SK-N-SH treated with all-trans-retinoic acid at 6 μM for 48 hours (cell line): ENCODE results near the gene HECTD4.

Source experiments
- ATAC-seq: fragments of 200-7000 bp; cut with Tn5 transposase; 3 replicates; pipeline ENCODE4 v1.9.1; 2020; ENCODE audit warnings: mild to moderate bottlenecking, moderate library complexity
- ARNTL ChIP-seq: fragments of 450-650 bp; formaldehyde crosslinking; IDR thresholded peaks from 2 replicates; pipeline ENCODE4 v1.5.0; 2020; ENCODE audit warnings: low read depth, mild to moderate bottlenecking, moderate library complexity, borderline replicate concordance
- BACH2 ChIP-seq: fragments of 250-450 bp; sonication (Bioruptor Pico); IDR thresholded peaks from 2 replicates; pipeline ENCODE4 v1.9.0; 2021; ENCODE audit warnings: mild to moderate bottlenecking, borderline replicate concordance
- CSDC2 ChIP-seq: fragments of 250-450 bp; sonication (Bioruptor Pico); IDR thresholded peaks from 2 replicates; pipeline ENCODE4 v1.5.0; 2020; ENCODE audit warnings: mild to moderate bottlenecking, moderate library complexity
- CSRNP3 ChIP-seq: fragments of 250-450 bp; sonication (Bioruptor Pico); IDR thresholded peaks from 2 replicates; pipeline ENCODE4 v1.5.1; 2021; ENCODE audit warnings: mild to moderate bottlenecking, moderate library complexity
- ESRRG ChIP-seq: fragments of 250-450 bp; sonication (Bioruptor Pico); IDR thresholded peaks from 2 replicates; pipeline ENCODE4 v1.6.1; 2021; ENCODE audit warnings: mild to moderate bottlenecking
- ISL1 ChIP-seq: fragments of 250-450 bp; sonication (Bioruptor Pico); IDR thresholded peaks from 2 replicates; pipeline ENCODE4 v2.1.2; 2022; ENCODE audit warnings: mild to moderate bottlenecking, moderate library complexity
- OSR1 ChIP-seq: fragments of 250-450 bp; sonication (Bioruptor Pico); IDR thresholded peaks from 2 replicates; pipeline ENCODE4 v1.8.0; 2022; ENCODE audit warnings: moderate library complexity, mild to moderate bottlenecking, inconsistent platforms
- PATZ1 ChIP-seq: fragments of 250-450 bp; sonication (Bioruptor Pico); IDR thresholded peaks from 2 replicates; pipeline ENCODE4 v1.8.0; 2020; ENCODE audit warnings: mild to moderate bottlenecking, moderate library complexity, borderline replicate concordance
- PPARA ChIP-seq: fragments of 250-450 bp; sonication (Bioruptor Pico); IDR thresholded peaks from 2 replicates; pipeline ENCODE4 v1.5.0; 2020; ENCODE audit warnings: mild to moderate bottlenecking, borderline replicate concordance
- RARB ChIP-seq: fragments of 250-450 bp; sonication (Bioruptor Pico); IDR thresholded peaks from 2 replicates; pipeline ENCODE4 v1.8.0; 2021; ENCODE audit warnings: mild to moderate bottlenecking, moderate library complexity
- TSHZ2 ChIP-seq: fragments of 250-450 bp; sonication (Bioruptor Pico); IDR thresholded peaks from 2 replicates; pipeline ENCODE4 v1.5.0; 2020; ENCODE audit warnings: mild to moderate bottlenecking, moderate library complexity
- ZFP3 ChIP-seq: fragments of 250-450 bp; sonication (Bioruptor Pico); IDR thresholded peaks from 2 replicates; pipeline ENCODE4 v1.5.0; 2020; ENCODE audit warnings: mild to moderate bottlenecking, moderate library complexity
- ZFP30 ChIP-seq: fragments of 450-650 bp; formaldehyde crosslinking; IDR thresholded peaks from 2 replicates; pipeline ENCODE4 v1.5.0; 2022; ENCODE audit warnings: mild to moderate bottlenecking, moderate library complexity
- ZNF565 ChIP-seq: fragments of 450-650 bp; formaldehyde crosslinking; conservative IDR thresholded peaks from 2 replicates; pipeline ENCODE4 v1.5.0; 2020; ENCODE audit warnings: low read depth, mild to moderate bottlenecking, moderate library complexity
- ZNF70 ChIP-seq: fragments of 450-650 bp; formaldehyde crosslinking; IDR thresholded peaks from 2 replicates; pipeline ENCODE4 v1.5.0; 2020; ENCODE audit warnings: mild to moderate bottlenecking, moderate library complexity
- TF ChIP-seq, protein P1 (sequence below): fragments of 250-450 bp; sonication (Bioruptor Pico); IDR thresholded peaks from 2 replicates; pipeline ENCODE4 v1.5.1; 2020; ENCODE audit warnings: low read depth, mild to moderate bottlenecking, moderate library complexity

HECTD4 gene

DNA sequence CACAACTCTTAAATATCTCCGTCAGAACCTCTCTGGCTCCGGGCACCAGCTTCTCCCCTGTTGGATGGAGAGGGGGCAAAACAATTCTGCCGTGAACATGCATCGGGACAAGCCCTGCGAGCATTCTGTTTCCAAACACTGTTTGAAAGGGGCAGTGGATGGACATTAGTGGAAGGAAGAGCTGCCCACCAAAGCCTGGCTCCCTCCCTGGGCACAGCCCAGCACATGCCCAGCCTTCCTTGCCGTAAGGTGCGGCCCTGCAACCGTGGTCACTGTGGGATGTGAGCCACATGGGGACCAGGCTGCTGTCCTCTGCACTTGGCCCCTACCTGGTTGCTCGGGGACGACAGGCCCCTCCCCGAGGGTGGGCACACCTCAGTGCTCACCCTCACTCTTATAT is 202.9 kb downstream of the HECTD4 start:
- ATAC-seq, result no peak

GRCh38 chr12:112178796-112179195 is 203.4 kb downstream of the HECTD4 start:
- ATAC-seq, result no peak
- TF ChIP-seq CSRNP3 (CRISPR knock-in tag), result no peak

More for the DNA sequence above, 202.9 kb downstream of the HECTD4 start:
- TF ChIP-seq ZNF565 (CRISPR knock-in tag), result no peak
- no peak for TF ChIP-seq CSRNP3 (CRISPR knock-in tag)
- no peak for TF ChIP-seq ZFP30 (CRISPR knock-in tag)
- TF ChIP-seq RARB (CRISPR knock-in tag), result no peak
- TF ChIP-seq PATZ1 (CRISPR knock-in tag), result no peak
- no peak for TF ChIP-seq BACH2 (CRISPR knock-in tag)
- TF ChIP-seq, protein P1, sequence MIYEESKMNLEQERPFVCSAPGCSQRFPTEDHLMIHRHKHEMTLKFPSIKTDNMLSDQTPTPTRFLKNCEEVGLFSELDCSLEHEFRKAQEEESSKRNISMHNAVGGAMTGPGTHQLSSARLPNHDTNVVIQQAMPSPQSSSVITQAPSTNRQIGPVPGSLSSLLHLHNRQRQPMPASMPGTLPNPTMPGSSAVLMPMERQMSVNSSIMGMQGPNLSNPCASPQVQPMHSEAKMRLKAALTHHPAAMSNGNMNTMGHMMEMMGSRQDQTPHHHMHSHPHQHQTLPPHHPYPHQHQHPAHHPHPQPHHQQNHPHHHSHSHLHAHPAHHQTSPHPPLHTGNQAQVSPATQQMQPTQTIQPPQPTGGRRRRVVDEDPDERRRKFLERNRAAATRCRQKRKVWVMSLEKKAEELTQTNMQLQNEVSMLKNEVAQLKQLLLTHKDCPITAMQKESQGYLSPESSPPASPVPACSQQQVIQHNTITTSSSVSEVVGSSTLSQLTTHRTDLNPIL (CRISPR knock-in tag), result no peak
- no peak for TF ChIP-seq PPARA (CRISPR knock-in tag)
- TF ChIP-seq, all 23 proteins: peak for 0

DNA sequence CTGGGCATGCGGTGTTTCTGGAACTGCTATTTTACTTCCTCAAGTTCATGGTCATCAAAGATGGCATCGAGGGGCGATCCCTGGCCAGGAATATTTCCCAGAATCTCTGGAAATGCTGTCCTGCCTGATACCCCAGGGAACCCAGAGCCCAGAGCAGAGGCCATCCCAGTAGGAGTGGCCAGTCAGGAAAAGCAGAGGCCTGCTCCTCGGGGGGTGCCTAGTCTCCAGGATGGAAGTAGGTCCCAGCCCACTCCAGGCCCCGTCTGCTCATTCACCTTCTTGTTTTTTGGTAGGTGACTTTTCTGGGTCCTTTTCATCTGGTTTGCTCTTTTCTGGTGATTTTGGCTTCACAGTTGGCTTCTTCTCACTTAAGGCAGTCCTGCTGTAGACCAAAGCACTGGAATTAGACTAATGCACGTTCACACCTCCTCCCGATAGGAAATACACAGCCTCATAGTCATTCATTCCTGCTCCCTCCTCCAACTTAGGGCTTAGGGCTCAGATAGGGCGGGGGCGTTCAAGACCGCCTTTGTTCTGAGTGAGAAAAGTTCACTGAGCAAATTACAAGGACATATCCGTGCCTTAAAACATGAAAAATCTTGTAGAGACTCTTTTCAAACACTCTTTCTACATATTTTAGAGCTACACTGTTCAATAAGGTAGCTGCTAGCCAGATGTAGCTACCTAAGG is 205.8 kb downstream of the HECTD4 start:
- no peak for ATAC-seq
- TF ChIP-seq ESRRG (CRISPR knock-in tag) (no peak), ZNF565 (CRISPR knock-in tag) (no peak), ZFP3 (CRISPR knock-in tag) (no peak), ZNF70 (CRISPR knock-in tag) (no peak), OSR1 (CRISPR knock-in tag) (no peak), ISL1 (CRISPR knock-in tag) (no peak), RARB (CRISPR knock-in tag) (no peak), CSRNP3 (CRISPR knock-in tag) (no peak), CSDC2 (CRISPR knock-in tag) (no peak), ARNTL (CRISPR knock-in tag) (no peak), TSHZ2 (CRISPR knock-in tag) (no peak)
- TF ChIP-seq, all 23 proteins: peak for 0
